SK-N-SH treated with all-trans-retinoic acid at 6 μM for 48 hours (cell line): ENCODE results near the gene RPL3.

Experiments used
- ATAC-seq: fragments of 200-7000 bp; cut with Tn5 transposase; 3 replicates; pipeline ENCODE4 v1.9.1; 2020; ENCODE audit warnings: mild to moderate bottlenecking, moderate library complexity
- CREB5 ChIP-seq: fragments of 250-450 bp; sonication (Bioruptor Pico); IDR thresholded peaks from 2 replicates; pipeline ENCODE4 v1.5.1; 2020; ENCODE audit warnings: low read depth, mild to moderate bottlenecking, moderate library complexity
- CSDC2 ChIP-seq: fragments of 250-450 bp; sonication (Bioruptor Pico); IDR thresholded peaks from 2 replicates; pipeline ENCODE4 v1.5.0; 2020; ENCODE audit warnings: mild to moderate bottlenecking, moderate library complexity
- CSRNP3 ChIP-seq: fragments of 250-450 bp; sonication (Bioruptor Pico); IDR thresholded peaks from 2 replicates; pipeline ENCODE4 v1.5.1; 2021; ENCODE audit warnings: mild to moderate bottlenecking, moderate library complexity
- ESRRG ChIP-seq: fragments of 250-450 bp; sonication (Bioruptor Pico); IDR thresholded peaks from 2 replicates; pipeline ENCODE4 v1.6.1; 2021; ENCODE audit warnings: mild to moderate bottlenecking
- GLIS3 ChIP-seq: fragments of 250-450 bp; sonication (Bioruptor Pico); IDR thresholded peaks from 2 replicates; pipeline ENCODE4 v1.5.0; 2020; ENCODE audit warnings: mild to moderate bottlenecking, moderate library complexity
- ISL1 ChIP-seq: fragments of 250-450 bp; sonication (Bioruptor Pico); IDR thresholded peaks from 2 replicates; pipeline ENCODE4 v2.1.2; 2022; ENCODE audit warnings: mild to moderate bottlenecking, moderate library complexity
- OSR1 ChIP-seq: fragments of 250-450 bp; sonication (Bioruptor Pico); IDR thresholded peaks from 2 replicates; pipeline ENCODE4 v1.8.0; 2022; ENCODE audit warnings: moderate library complexity, mild to moderate bottlenecking, inconsistent platforms
- PATZ1 ChIP-seq: fragments of 250-450 bp; sonication (Bioruptor Pico); IDR thresholded peaks from 2 replicates; pipeline ENCODE4 v1.8.0; 2020; ENCODE audit warnings: mild to moderate bottlenecking, moderate library complexity, borderline replicate concordance
- POU6F1 ChIP-seq: fragments of 250-450 bp; sonication (Bioruptor Pico); IDR thresholded peaks from 2 replicates; pipeline ENCODE4 v1.8.0; 2021; ENCODE audit warnings: low read depth, mild to moderate bottlenecking, moderate library complexity, borderline replicate concordance
- PPARA ChIP-seq: fragments of 250-450 bp; sonication (Bioruptor Pico); IDR thresholded peaks from 2 replicates; pipeline ENCODE4 v1.5.0; 2020; ENCODE audit warnings: mild to moderate bottlenecking, borderline replicate concordance
- RARB ChIP-seq: fragments of 250-450 bp; sonication (Bioruptor Pico); IDR thresholded peaks from 2 replicates; pipeline ENCODE4 v1.8.0; 2021; ENCODE audit warnings: mild to moderate bottlenecking, moderate library complexity
- TCF4 ChIP-seq: fragments of 250-450 bp; sonication (Bioruptor Pico); IDR thresholded peaks from 2 replicates; pipeline ENCODE4 v1.8.0; 2021; ENCODE audit warnings: mild to moderate bottlenecking, moderate library complexity, borderline replicate concordance
- TSHZ2 ChIP-seq: fragments of 250-450 bp; sonication (Bioruptor Pico); IDR thresholded peaks from 2 replicates; pipeline ENCODE4 v1.5.0; 2020; ENCODE audit warnings: mild to moderate bottlenecking, moderate library complexity
- ZFP3 ChIP-seq: fragments of 250-450 bp; sonication (Bioruptor Pico); IDR thresholded peaks from 2 replicates; pipeline ENCODE4 v1.5.0; 2020; ENCODE audit warnings: mild to moderate bottlenecking, moderate library complexity
- ZFP30 ChIP-seq: fragments of 450-650 bp; formaldehyde crosslinking; IDR thresholded peaks from 2 replicates; pipeline ENCODE4 v1.5.0; 2022; ENCODE audit warnings: mild to moderate bottlenecking, moderate library complexity
- ZNF565 ChIP-seq: fragments of 450-650 bp; formaldehyde crosslinking; conservative IDR thresholded peaks from 2 replicates; pipeline ENCODE4 v1.5.0; 2020; ENCODE audit warnings: low read depth, mild to moderate bottlenecking, moderate library complexity
- ZNF8 ChIP-seq: fragments of 450-650 bp; formaldehyde crosslinking; IDR thresholded peaks from 2 replicates; pipeline ENCODE4 v1.5.0; 2020; ENCODE audit warnings: mild to moderate bottlenecking, moderate library complexity

The RPL3 gene

GRCh38 chr22:39283322-39284141 lies 35.9 kb downstream of the RPL3 start:
- TF ChIP-seq CSDC2 (CRISPR knock-in tag) (no peak), POU6F1 (CRISPR knock-in tag) (no peak), ZNF8 (CRISPR knock-in tag) (no peak), PATZ1 (CRISPR knock-in tag) (no peak), ESRRG (no peak), PPARA (CRISPR knock-in tag) (no peak), RARB (CRISPR knock-in tag) (no peak), ISL1 (no peak), ZFP30 (CRISPR knock-in tag) (no peak)
- ATAC-seq = no peak

GRCh38 chr22:39282645-39283321 lies 36.6 kb downstream of the RPL3 start:
- TF ChIP-seq POU6F1 (CRISPR knock-in tag) = no peak
- no peak for TF ChIP-seq ZFP3 (CRISPR knock-in tag)
- TF ChIP-seq TSHZ2 (CRISPR knock-in tag) = no peak
- no peak for TF ChIP-seq ZNF8 (CRISPR knock-in tag)
- no peak for TF ChIP-seq TCF4 (CRISPR knock-in tag)
- no peak for ATAC-seq

- no peak for ATAC-seq
- TF ChIP-seq GLIS3 (no peak), ZNF565 (CRISPR knock-in tag) (no peak), OSR1 (CRISPR knock-in tag) (no peak), ZNF8 (CRISPR knock-in tag) (no peak), CSRNP3 (no peak), CSDC2 (CRISPR knock-in tag) (no peak), RARB (CRISPR knock-in tag) (no peak), POU6F1 (CRISPR knock-in tag) (no peak), TCF4 (CRISPR knock-in tag) (no peak), ZFP30 (CRISPR knock-in tag) (no peak), CREB5 (no peak)
Measured at GRCh38 chr22:39281126-39281525, 38.3 kb downstream of the RPL3 start.
